ENCODE results near the gene STK10.

DNA sequence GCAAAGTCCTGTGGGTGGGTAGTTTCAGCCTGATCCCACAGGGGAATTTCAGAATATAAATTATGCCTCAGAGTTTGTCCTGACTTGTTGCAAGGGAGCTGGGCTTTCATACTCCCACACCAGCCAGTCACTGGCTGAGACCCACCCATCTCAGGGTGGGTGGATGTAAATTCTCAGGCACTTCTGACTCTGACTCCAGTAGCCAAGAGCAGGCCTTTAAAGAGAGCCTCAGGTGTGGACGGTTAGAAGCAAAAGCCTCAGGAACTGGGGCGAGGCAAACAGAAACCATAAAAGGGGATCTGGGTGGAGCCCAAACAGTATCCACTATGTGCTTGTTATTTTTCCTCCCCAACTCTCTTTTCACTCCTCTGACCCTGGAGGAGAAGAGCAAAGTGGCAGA, 153.0 kb downstream of the STK10 start:
- TF ChIP-seq POLR2AphosphoS5 (IDR thresholded peaks at IDR 0.05; ENCODE audit: low read depth, low read length) (no peak), ZNF274 (IDR thresholded peaks at IDR 0.05; ENCODE audit: low read depth, low read length) (no peak), YY1 (IDR thresholded peaks at IDR 0.05; ENCODE audit: extremely low read depth, insufficient replicate concordance, low read depth, low read length) (no peak), ZFX (IDR thresholded peaks at IDR 0.05) (no peak), CEBPB (IDR thresholded peaks at IDR 0.05; ENCODE audit: low read depth) (no peak), EZH2 (IDR thresholded peaks at IDR 0.05) (no peak), JUND (IDR thresholded peaks at IDR 0.05) (no peak), POLR2A (IDR thresholded peaks at IDR 0.05; ENCODE audit: borderline replicate concordance, extremely low read depth, insufficient read depth, insufficient read length) (no peak), RAD21 (IDR thresholded peaks at IDR 0.05; ENCODE audit: low read depth) (no peak), EGR1 (IDR thresholded peaks at IDR 0.05; ENCODE audit: low read depth) (no peak)
- TF ChIP-seq, protein P1, sequence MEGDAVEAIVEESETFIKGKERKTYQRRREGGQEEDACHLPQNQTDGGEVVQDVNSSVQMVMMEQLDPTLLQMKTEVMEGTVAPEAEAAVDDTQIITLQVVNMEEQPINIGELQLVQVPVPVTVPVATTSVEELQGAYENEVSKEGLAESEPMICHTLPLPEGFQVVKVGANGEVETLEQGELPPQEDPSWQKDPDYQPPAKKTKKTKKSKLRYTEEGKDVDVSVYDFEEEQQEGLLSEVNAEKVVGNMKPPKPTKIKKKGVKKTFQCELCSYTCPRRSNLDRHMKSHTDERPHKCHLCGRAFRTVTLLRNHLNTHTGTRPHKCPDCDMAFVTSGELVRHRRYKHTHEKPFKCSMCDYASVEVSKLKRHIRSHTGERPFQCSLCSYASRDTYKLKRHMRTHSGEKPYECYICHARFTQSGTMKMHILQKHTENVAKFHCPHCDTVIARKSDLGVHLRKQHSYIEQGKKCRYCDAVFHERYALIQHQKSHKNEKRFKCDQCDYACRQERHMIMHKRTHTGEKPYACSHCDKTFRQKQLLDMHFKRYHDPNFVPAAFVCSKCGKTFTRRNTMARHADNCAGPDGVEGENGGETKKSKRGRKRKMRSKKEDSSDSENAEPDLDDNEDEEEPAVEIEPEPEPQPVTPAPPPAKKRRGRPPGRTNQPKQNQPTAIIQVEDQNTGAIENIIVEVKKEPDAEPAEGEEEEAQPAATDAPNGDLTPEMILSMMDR (IDR thresholded peaks at IDR 0.05 in 2 of 3, conservative IDR thresholded peaks at IDR 0.05 in 1 of 3; ENCODE audit: borderline replicate concordance in 1 of 3, insufficient read depth in 1 of 3, low read depth in 2 of 3, low read length in 2 of 3): no peak
- TF ChIP-seq, protein P2, sequence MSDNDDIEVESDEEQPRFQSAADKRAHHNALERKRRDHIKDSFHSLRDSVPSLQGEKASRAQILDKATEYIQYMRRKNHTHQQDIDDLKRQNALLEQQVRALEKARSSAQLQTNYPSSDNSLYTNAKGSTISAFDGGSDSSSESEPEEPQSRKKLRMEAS (IDR thresholded peaks at IDR 0.05): no peak
- TF ChIP-seq, protein P3, sequence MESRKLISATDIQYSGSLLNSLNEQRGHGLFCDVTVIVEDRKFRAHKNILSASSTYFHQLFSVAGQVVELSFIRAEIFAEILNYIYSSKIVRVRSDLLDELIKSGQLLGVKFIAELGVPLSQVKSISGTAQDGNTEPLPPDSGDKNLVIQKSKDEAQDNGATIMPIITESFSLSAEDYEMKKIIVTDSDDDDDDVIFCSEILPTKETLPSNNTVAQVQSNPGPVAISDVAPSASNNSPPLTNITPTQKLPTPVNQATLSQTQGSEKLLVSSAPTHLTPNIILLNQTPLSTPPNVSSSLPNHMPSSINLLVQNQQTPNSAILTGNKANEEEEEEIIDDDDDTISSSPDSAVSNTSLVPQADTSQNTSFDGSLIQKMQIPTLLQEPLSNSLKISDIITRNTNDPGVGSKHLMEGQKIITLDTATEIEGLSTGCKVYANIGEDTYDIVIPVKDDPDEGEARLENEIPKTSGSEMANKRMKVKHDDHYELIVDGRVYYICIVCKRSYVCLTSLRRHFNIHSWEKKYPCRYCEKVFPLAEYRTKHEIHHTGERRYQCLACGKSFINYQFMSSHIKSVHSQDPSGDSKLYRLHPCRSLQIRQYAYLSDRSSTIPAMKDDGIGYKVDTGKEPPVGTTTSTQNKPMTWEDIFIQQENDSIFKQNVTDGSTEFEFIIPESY (IDR thresholded peaks at IDR 0.05; ENCODE audit: extremely low read depth, insufficient replicate concordance, low read length): no peak
- TF ChIP-seq, protein P4, sequence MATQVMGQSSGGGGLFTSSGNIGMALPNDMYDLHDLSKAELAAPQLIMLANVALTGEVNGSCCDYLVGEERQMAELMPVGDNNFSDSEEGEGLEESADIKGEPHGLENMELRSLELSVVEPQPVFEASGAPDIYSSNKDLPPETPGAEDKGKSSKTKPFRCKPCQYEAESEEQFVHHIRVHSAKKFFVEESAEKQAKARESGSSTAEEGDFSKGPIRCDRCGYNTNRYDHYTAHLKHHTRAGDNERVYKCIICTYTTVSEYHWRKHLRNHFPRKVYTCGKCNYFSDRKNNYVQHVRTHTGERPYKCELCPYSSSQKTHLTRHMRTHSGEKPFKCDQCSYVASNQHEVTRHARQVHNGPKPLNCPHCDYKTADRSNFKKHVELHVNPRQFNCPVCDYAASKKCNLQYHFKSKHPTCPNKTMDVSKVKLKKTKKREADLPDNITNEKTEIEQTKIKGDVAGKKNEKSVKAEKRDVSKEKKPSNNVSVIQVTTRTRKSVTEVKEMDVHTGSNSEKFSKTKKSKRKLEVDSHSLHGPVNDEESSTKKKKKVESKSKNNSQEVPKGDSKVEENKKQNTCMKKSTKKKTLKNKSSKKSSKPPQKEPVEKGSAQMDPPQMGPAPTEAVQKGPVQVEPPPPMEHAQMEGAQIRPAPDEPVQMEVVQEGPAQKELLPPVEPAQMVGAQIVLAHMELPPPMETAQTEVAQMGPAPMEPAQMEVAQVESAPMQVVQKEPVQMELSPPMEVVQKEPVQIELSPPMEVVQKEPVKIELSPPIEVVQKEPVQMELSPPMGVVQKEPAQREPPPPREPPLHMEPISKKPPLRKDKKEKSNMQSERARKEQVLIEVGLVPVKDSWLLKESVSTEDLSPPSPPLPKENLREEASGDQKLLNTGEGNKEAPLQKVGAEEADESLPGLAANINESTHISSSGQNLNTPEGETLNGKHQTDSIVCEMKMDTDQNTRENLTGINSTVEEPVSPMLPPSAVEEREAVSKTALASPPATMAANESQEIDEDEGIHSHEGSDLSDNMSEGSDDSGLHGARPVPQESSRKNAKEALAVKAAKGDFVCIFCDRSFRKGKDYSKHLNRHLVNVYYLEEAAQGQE (IDR thresholded peaks at IDR 0.05; ENCODE audit: low read depth): no peak
